WTC11 (cell line): ENCODE results near the gene SEMA4D.

Experiments
- ZNF121 ChIP-seq: sonication (generic); formaldehyde crosslinking; IDR thresholded peaks from 2 replicates; pipeline ENCODE4 v1.8.0; 2023; ENCODE audit warnings: missing genetic modification reagents
- TF ChIP-seq, protein P1 (sequence below): sonication (generic); formaldehyde crosslinking; IDR thresholded peaks from 2 replicates; pipeline ENCODE4 v1.8.1; 2022; ENCODE audit warnings: low read depth, missing genetic modification reagents, borderline replicate concordance
- TF ChIP-seq, protein P2 (sequence below): fragments of 200-600 bp; IDR thresholded peaks from 2 replicates; pipeline ENCODE4 v1.8.0; 2022; ENCODE audit warnings: antibody characterized with exemption
- TF ChIP-seq, protein P3 (sequence below): sonication (generic); formaldehyde crosslinking; IDR thresholded peaks from 2 replicates; pipeline ENCODE4 v1.8.1; 2023; ENCODE audit warnings: mild to moderate bottlenecking, missing genetic modification reagents

DNA sequence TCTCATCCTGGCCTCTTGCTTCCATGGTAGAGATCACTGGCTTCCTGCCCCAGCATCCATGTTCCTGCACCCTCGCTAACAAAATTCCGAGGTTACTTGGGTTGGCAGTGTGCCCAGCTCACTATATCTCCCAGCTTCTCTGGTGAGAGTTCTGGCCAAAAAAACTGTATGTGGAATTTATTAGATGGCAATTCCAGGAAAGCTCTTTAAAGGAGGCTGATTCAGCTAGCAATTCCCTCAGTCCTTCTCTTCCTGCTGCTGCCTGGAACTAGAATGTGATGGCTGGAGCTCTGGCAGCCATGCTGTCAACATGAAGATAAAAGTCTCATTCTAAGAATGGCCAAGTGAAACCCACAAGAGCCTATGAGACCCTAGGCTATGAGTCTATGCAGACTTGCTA is 90.8 kb downstream of the SEMA4D start:
- TF ChIP-seq, protein P1, sequence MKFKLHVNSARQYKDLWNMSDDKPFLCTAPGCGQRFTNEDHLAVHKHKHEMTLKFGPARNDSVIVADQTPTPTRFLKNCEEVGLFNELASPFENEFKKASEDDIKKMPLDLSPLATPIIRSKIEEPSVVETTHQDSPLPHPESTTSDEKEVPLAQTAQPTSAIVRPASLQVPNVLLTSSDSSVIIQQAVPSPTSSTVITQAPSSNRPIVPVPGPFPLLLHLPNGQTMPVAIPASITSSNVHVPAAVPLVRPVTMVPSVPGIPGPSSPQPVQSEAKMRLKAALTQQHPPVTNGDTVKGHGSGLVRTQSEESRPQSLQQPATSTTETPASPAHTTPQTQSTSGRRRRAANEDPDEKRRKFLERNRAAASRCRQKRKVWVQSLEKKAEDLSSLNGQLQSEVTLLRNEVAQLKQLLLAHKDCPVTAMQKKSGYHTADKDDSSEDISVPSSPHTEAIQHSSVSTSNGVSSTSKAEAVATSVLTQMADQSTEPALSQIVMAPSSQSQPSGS (CRISPR knock-in tag): no peak
- TF ChIP-seq ZNF121 (CRISPR knock-in tag): no peak
- TF ChIP-seq, protein P2, sequence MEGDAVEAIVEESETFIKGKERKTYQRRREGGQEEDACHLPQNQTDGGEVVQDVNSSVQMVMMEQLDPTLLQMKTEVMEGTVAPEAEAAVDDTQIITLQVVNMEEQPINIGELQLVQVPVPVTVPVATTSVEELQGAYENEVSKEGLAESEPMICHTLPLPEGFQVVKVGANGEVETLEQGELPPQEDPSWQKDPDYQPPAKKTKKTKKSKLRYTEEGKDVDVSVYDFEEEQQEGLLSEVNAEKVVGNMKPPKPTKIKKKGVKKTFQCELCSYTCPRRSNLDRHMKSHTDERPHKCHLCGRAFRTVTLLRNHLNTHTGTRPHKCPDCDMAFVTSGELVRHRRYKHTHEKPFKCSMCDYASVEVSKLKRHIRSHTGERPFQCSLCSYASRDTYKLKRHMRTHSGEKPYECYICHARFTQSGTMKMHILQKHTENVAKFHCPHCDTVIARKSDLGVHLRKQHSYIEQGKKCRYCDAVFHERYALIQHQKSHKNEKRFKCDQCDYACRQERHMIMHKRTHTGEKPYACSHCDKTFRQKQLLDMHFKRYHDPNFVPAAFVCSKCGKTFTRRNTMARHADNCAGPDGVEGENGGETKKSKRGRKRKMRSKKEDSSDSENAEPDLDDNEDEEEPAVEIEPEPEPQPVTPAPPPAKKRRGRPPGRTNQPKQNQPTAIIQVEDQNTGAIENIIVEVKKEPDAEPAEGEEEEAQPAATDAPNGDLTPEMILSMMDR: no peak
- TF ChIP-seq, protein P3, sequence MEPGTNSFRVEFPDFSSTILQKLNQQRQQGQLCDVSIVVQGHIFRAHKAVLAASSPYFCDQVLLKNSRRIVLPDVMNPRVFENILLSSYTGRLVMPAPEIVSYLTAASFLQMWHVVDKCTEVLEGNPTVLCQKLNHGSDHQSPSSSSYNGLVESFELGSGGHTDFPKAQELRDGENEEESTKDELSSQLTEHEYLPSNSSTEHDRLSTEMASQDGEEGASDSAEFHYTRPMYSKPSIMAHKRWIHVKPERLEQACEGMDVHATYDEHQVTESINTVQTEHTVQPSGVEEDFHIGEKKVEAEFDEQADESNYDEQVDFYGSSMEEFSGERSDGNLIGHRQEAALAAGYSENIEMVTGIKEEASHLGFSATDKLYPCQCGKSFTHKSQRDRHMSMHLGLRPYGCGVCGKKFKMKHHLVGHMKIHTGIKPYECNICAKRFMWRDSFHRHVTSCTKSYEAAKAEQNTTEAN (CRISPR knock-in tag): no peak
